ENCODE results near the gene SUFU.
"Not testable (repeated sequence)": the region's sequence is repeated elsewhere in the genome, so short reads cannot be mapped to it uniquely, and the experiment has no call there.

SUFU gene

DNA sequence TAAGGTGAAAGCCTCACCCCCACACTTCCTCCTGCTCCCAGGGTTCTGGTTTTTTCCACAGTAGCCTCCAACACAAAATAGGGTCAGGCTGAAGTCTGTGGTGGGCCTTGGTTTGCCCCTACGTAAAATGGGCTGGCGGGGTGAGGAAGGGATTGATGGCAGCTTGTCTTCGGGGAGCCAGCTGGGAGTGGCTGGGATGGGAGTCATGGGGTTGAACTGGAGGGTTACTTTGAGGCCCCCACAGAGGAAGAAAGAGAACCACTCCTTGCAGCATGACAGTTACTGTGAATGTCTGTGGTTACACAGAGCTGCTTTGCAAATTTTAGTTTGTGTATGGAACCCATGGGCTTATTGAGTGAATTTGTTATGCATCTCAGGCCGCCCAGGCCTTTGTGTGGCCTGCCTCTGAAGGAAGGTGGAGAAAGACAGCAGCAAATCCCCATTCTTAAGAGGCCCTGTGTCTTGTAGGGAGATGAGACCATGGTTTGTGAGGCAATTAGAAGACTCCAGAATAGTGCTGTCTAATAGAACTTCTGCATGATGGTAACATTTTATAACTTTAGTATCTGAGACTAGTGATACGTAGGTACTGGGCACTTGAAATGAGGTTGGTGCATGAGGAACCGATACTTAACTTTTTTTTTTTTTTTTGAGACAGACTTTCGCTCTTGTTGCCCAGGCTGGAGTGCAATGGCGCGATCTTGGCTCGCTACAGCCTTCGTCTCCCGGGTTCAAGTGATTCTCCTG, 148.6 kb downstream of the SUFU start:
- DNase-seq (ENCODE audit: low spot score): no peak

DNA sequence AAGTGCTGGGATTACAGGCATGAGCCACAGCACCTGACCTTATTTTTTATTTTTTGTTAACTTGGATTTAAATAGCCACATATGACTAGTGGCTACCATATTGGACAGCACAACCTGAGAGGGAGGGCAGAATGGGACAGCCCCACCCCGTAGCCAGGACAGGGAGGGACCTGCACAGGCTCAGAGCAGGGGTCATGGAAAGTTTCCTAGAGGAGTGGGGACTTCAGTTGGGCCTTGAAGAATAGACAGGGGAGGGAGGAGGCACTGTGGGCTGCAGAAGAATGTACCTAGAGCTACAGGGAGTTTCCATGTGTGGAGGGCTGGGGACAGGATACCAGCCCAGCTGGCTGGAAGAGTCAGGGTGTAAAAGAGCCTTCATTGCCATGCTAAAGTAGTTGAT, 149.3 kb downstream of the SUFU start:
- no peak for DNase-seq (ENCODE audit: low spot score)

GRCh38 chr10:102654566-102654965, 150.8 kb downstream of the SUFU start:
- DNase-seq (ENCODE audit: low spot score): no peak

GRCh38 chr10:102654969-102655368, 151.2 kb downstream of the SUFU start:
- no peak for DNase-seq (ENCODE audit: low spot score)

GRCh38 chr10:102656026-102656425, 152.3 kb downstream of the SUFU start:
- no peak for DNase-seq (ENCODE audit: low spot score)

- no peak for DNase-seq (ENCODE audit: low spot score)
Observed at GRCh38 chr10:102656791-102657371, 153.1 kb downstream of the SUFU start.

DNA sequence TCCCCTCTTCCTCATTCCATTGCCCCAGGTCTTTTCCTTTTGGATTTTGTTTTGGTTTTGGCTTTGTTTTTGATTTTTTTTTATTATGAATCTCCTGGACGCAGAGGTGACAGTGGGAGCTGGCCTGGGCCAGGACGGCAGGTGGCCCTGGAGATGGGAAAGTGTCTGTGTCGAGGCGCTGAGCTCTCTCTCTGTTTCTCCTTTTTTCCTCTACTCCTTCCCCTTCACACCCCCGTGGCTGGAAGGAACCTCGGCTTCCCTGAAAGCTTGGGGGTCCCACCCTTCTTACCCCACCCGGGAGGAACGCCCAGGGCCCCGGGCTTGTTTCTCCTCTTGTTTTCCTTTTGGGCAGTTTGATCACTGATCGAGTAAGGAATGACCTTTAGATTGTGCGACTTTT, 153.7 kb downstream of the SUFU start:
- DNase-seq (ENCODE audit: low spot score): no peak

- no peak for DNase-seq (ENCODE audit: low spot score)
Observed at GRCh38 chr10:102657984-102658724, 154.4 kb downstream of the SUFU start.

- no peak for DNase-seq (ENCODE audit: low spot score)
Observed at GRCh38 chr10:102658802-102659201, 155.0 kb downstream of the SUFU start.

DNA sequence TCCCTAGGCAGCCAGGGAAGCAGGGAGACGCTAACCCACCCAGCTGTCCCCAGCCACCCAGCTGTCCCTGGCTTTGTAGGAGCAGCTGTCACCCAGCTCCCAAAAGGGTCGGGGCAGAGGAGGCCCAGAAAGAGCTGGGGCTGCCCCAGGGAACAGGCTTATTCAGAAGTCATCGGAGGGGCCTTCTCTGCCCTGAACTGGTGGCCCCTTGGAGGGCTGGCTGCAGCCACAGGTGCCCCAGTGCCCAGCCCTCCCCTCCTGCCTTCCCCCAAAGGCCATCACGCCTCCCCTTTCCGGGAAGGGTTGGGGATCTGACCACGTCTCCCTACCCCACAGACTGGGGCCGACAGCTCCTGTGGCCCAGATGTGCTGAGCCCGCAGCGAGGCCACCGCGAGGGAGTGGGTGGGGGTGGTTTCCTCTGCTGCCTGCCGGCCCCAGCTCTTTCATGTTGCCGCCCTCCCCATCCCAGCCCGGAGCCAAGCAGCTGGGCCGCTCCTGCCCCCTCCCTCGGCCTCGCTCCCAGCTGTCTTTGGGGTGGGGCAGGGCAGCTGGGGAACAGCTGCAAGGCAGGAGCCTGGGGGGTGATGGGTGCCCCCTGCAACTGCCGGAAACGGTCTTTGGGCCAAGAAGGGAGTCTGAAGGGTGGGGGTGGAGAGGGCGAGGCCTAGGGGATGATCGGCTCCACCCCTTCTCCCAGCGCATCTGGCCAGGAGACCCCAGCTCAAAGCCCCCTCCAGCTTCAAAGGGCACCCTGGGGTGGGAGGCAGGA, 157.3 kb downstream of the SUFU start:
- DNase-seq (ENCODE audit: low spot score): no peak

DNA sequence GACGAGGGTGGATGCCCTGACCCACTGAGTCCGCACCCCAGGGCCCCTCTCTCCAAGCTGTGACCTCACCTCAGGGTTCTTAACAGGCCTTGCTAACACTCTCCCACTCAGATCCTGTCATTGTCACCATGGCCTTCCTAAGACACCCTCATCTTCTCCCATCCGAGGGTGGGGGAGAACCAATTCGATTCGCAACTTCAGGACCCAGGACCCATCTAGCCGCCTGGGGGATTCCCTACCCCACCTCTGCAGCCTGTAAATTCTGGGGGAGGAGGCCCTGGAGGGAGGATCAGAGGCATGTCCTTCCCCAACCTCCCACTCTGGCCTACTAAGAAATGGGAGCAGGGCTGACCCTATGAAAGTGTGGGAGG, 157.9 kb downstream of the SUFU start:
- no peak for DNase-seq (ENCODE audit: low spot score)

GRCh38 chr10:102665904-102666509, 162.2 kb downstream of the SUFU start:
- DNase-seq (ENCODE audit: low spot score): no peak

GRCh38 chr10:102667411-102667810, 163.6 kb downstream of the SUFU start:
- DNase-seq (ENCODE audit: low spot score): not testable (repeated sequence)

DNA sequence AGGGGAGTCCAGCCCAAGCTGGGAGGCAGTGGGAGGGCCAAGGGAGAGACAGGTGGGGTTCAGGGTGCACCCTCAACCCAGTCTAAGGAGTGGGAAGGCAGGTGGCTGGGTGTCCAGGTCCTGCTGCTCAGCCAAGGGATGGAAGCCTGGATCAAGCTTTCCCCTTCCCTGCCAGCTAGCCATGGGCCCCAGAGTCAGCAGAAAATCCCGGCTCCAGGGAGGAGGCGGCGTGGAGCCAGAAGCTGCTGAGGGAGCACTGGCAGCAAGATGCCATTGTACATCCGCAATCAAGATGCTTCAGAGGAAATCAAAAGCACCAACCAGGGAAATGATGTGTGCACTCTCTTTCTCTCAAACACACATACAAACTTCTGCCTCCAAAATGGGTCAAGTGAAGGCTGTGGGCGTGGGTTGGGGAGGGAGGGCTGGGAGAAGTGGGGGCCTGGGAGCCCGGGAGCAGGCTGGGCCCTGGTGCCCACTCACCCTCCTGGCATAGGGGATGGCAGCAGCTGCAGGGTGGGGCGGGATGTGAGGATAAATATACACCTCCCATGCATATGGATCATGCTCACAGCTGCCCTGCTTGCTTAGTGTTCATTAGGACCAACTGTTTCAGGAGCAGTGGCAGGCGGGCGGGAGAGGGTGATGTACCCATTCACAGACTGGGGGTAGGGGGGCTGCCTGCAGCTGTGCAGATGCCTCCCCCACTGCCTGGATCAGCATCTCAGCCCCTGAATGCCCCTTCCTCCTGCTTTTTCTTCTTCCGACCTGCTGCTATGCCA, 164.7 kb downstream of the SUFU start:
- DNase-seq (ENCODE audit: low spot score): no peak

DNA sequence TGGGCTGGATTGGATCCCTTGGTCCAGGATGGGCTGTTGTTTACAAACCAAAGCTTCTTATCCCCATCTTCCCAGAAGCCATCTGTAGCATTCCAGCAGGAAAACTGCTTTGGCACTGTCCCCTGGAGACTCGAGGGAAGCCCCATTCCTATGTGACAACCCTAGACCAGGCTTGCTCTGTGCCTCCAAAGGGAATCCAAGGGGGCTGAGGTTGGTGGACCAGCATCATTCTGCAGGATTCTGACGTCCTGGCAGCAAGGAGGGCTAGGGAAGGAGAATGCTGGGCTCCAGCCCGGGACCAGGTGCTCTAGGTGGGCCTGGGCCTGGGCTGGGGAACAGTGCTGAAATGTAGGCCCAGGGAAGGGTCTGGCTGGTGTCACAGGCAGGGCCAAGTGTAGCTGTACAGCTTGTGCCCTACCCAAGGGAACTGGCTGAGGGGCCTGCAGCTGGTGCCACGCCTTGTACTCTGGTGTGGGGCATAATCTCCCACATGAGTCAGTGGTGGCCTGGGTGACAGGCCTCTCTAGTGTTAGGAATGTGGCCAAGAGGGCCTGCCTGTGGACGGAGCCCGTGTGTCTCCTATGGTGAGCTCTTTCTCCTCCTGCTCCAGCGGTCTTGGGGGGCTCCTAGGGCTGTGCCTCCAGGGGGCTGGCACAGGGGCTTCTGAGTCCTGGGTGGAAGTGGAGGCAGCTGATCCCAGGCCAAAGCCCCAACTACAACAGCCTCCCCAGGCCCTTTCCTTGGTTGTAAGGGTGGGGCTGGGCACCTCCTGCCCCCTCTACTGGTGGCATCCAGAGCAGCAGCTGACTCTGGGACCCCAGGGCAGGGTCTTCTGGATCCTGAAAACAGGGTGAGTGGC, 165.7 kb downstream of the SUFU start:
- DNase-seq (ENCODE audit: low spot score): peak; percentile 58

- DNase-seq (ENCODE audit: low spot score): no peak
Observed at GRCh38 chr10:102670065-102670670, 166.4 kb downstream of the SUFU start.

DNA sequence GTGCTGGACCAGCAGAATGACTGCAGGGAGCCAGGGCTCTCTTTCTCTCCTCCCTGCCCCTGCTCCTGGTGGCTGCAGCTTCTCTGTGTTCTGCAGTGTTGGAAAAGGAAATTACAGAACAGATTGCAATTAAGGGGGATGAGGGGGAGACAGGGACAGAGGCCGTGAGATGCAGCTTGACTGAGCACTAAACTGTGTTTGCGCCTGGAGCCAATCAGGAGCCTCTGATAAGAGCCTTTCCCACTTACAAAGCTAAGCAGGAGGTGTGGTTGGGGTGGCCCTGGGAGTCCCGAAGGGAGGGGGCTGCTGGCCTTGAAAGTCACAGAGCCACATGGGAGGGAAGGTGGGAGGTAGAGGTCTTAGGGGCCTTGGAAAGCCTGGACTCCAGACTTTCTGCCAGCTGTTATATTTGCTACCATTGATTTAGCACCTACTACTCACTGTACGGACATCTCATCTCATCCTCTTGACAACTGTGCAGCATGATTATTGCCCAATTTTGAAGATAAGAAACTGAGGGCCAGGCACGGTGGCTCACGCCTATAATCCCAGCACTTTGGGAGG, 167.2 kb downstream of the SUFU start:
- peak; percentile 12 for DNase-seq (ENCODE audit: low spot score)

DNA sequence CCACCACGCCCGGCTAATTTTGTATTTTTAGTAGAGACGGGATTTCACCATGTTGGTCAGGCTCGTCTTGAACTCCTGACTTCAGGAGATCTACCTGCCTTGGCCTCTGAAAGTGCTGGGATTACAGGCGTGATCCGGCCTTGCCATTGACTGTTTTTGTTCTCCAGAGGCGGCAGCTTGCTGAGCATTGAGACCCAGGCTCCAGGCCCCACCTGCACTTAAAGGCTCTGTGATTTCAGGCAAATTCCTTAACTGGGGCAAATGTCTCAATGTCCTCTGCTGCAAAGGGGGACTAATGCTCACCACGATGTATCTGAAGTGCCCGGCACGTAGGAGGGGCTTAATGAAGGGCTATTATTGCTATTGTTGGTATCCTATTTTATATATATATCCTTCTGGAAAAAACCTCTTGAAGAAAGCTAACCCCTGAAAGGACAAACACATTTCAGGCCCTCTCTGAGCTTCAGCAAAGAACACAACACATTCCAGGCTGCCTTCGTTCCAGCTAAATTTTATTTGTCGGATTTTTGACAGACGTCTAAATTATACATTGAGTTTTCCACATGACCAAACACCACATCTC, 169.6 kb downstream of the SUFU start:
- DNase-seq (ENCODE audit: low spot score): no peak

GRCh38 chr10:102673819-102674511, 170.2 kb downstream of the SUFU start:
- DNase-seq (ENCODE audit: low spot score): no peak
